ENCODE data around the gene BLNK. TPM values are rescaled to one million over a fixed set of nuclear protein-coding genes. Genes with fewer than 3 reads are reported as not detected.
A peak's percentile ranks its signal among the peaks of the same experiment; 100 is the strongest.

Gene BLNK
- total and polyA plus RNA-seq, 2 of the 13 experiments (the other 11 are each of a cell fraction or from before 2014, with no cell fraction given), result not detected

DNA sequence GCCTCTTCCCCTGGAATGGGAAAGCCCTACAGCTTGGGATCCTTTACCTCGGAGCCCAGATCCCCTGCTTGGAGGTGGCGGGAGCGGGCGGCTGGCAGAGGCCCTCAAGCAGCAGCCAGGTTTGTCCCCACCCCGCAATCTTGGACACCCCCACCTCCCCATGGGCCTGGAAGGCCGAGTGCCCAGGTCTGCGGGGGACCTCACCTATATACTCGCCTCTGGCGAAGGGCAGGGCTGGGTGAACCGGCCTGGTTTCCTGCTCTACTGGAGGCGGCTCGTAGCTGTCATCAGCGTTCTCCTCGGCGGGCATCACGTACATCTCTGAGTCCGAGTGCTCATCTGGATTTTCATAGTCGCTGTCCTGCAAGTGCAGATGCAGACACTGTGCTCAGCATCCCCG lies 44.2 kb downstream of the BLNK start:
- H4K20me1 ChIP-seq (ENCODE audit: insufficient read depth, low read length), result no peaks in the 10 kb centered on the region
- POLR2A ChIA-PET, result no interaction called here
- H3K4me2 ChIP-seq (ENCODE audit: low read depth, low read length), result no peak overlapping the region
- ATAC-seq (no peak), DNase-seq (ENCODE audit: low spot score) (no peak), FAIRE-seq (no peak)
- intact Hi-C loops (cut with micrococcal nuclease; ENCODE audit: unreplicated experiment) (no loop called here), in situ Hi-C loops (cut with HindIII; ENCODE audit: extremely low pct_ligation_motif_present, low pct_unique_long_range_greater_than_20kb) (loop anchor here (5.0 kb wide), 1 partner anchor 70 kb away; no protein-coding TSS in a partner anchor)
- H3K27ac ChIP-seq (ENCODE audit: extremely low read length, insufficient read depth, low read length), result no peak overlapping the region
- CTCF ChIA-PET (ENCODE audit: low intra/inter-chr PET ratio, low total read pairs), result no interaction called here
- no peak for TF ChIP-seq SP5 (CRISPR knock-in tag; IDR thresholded peaks at IDR 0.05; ENCODE audit: borderline replicate concordance, low read depth)
- TF ChIP-seq ZNF230 (CRISPR knock-in tag; IDR thresholded peaks at IDR 0.05), result no peak
- TF ChIP-seq NFIB (CRISPR knock-in tag; IDR thresholded peaks at IDR 0.05; ENCODE audit: borderline replicate concordance), result no peak
- TF ChIP-seq SIX1 (CRISPR knock-in tag; IDR thresholded peaks at IDR 0.05; ENCODE audit: borderline replicate concordance), result no peak
- TF ChIP-seq ZNF891 (CRISPR knock-in tag; IDR thresholded peaks at IDR 0.05), result no peak
- no peak for TF ChIP-seq ASH2L (IDR thresholded peaks at IDR 0.05; ENCODE audit: insufficient read length, low read depth, low read length)
- no peak for TF ChIP-seq KAT2B (IDR thresholded peaks at IDR 0.05; ENCODE audit: borderline replicate concordance, low read depth, low read length)
- H2AFZ ChIP-seq (ENCODE audit: low read length), result no peak overlapping the region
- peaks cover 1 to 7% of the 10 kb centered on the region in 2 experiments; a peak in 3 of 5 replicates for H3K27me3 ChIP-seq (ENCODE audit: control insufficient read depth in 1 of 2, insufficient read depth in 2 of 2, low read length in 2 of 2)
- 83% methylated on average over 5 of the region's 19 CpGs for WGBS (ENCODE audit: low lambda C conversion rate)
- no peaks in the 10 kb centered on the region for H3K79me2 ChIP-seq (ENCODE audit: insufficient read depth, low read length)
- no TSS peak for BruUV-seq (replicated peaks)
- H3K9me3 ChIP-seq (ENCODE audit: low read length), result no peaks in the 10 kb centered on the region
- no peaks in the 10 kb centered on the region for H3K36me3 ChIP-seq (replicated peaks in 1 of 2; ENCODE audit: control insufficient read depth in 1 of 2, insufficient read depth in 2 of 2, low read length in 2 of 2)
- no peak overlapping the region for H3K4me3 ChIP-seq (replicated peaks in 1 of 3; ENCODE audit: insufficient read depth in 1 of 3, low read depth in 2 of 3, low read length in 3 of 3)
- no peak overlapping the region for H3K9ac ChIP-seq (ENCODE audit: insufficient read depth, low read depth, low read length)
- H3K4me1 ChIP-seq (ENCODE audit: insufficient read depth, low read length), result peaks cover 18% of the 10 kb centered on the region

DNA sequence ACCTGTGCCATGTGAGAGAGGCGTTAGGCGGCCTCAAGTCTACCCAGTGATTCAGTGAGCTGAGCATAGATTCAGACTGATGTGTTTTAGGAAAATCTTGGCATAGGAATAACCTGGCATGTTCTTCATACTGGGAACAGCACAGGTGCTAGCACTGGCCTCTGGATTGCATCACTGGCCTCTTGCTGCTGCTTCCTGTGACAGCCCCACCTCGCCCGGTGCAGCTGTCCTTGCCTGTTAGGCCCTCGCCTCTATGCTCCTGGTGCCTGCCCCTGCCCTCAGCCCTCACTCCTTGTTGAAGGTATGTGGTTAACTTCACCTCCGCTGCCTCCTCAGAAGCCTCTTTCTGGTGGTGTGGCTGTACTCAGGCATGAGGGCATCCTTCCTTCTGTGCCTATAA lies 46.2 kb downstream of the BLNK start:
- H3K9me3 ChIP-seq (ENCODE audit: low read length), result no peaks in the 10 kb centered on the region
- POLR2A ChIA-PET, result no interaction called here
- H3K36me3 ChIP-seq (replicated peaks in 1 of 2; ENCODE audit: control insufficient read depth in 1 of 2, insufficient read depth in 2 of 2, low read length in 2 of 2), result no peaks in the 10 kb centered on the region
- no peaks in the 10 kb centered on the region for H4K20me1 ChIP-seq (ENCODE audit: insufficient read depth, low read length)
- BruUV-seq (replicated peaks), result no TSS peak
- no peak for FAIRE-seq
- WGBS (ENCODE audit: low lambda C conversion rate), result 42% methylated on average over 6 of the region's 6 CpGs
- H2AFZ ChIP-seq (ENCODE audit: low read length), result no peak overlapping the region
- H3K4me3 ChIP-seq (replicated peaks in 1 of 3; ENCODE audit: insufficient read depth in 1 of 3, low read depth in 2 of 3, low read length in 3 of 3), result no peak overlapping the region
- H3K27ac ChIP-seq (ENCODE audit: extremely low read length, insufficient read depth, low read length), result no peak overlapping the region
- DNase-seq (ENCODE audit: low spot score), result no peak
- CTCF ChIA-PET (ENCODE audit: low intra/inter-chr PET ratio, low total read pairs), result no interaction called here
- H3K79me2 ChIP-seq (ENCODE audit: insufficient read depth, low read length), result no peaks in the 10 kb centered on the region
- H3K4me2 ChIP-seq (ENCODE audit: low read depth, low read length), result no peak overlapping the region
- no peak for TF ChIP-seq U2AF1 (optimal IDR thresholded peaks at IDR 0.05; ENCODE audit: low read depth, low read length)
- no peak for TF ChIP-seq SAFB2 (CRISPR knock-in tag; IDR thresholded peaks at IDR 0.05; ENCODE audit: borderline replicate concordance, low read depth)
- peak; percentile 58 for TF ChIP-seq CEBPG (CRISPR knock-in tag; IDR thresholded peaks at IDR 0.05)
- TF ChIP-seq, protein P1, sequence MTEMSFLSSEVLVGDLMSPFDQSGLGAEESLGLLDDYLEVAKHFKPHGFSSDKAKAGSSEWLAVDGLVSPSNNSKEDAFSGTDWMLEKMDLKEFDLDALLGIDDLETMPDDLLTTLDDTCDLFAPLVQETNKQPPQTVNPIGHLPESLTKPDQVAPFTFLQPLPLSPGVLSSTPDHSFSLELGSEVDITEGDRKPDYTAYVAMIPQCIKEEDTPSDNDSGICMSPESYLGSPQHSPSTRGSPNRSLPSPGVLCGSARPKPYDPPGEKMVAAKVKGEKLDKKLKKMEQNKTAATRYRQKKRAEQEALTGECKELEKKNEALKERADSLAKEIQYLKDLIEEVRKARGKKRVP (CRISPR knock-in tag; IDR thresholded peaks at IDR 0.05), result 0 out of 4 replicates have a peak, but pooled peaks of 1 of the 2 experiments have one; percentile 22
- no peak for TF ChIP-seq PLSCR1 (CRISPR knock-in tag; IDR thresholded peaks at IDR 0.05; ENCODE audit: borderline replicate concordance)
- intact Hi-C loops (cut with micrococcal nuclease; ENCODE audit: unreplicated experiment), result no loop called here
- in situ Hi-C loops (cut with HindIII; ENCODE audit: extremely low pct_ligation_motif_present, low pct_unique_long_range_greater_than_20kb), result loop anchor here (5.0 kb wide), 1 partner anchor 72 kb away; no protein-coding TSS in a partner anchor
- H3K27me3 ChIP-seq (ENCODE audit: control insufficient read depth in 1 of 2, insufficient read depth in 2 of 2, low read length in 2 of 2), result peaks cover 1 to 10% of the 10 kb centered on the region in 2 experiments; a peak in 3 of 5 replicates
- peaks cover 18% of the 10 kb centered on the region for H3K4me1 ChIP-seq (ENCODE audit: insufficient read depth, low read length)
- ATAC-seq, result peak; percentile 21; the same call in 1 of the 3 replicates
- no peak overlapping the region for H3K9ac ChIP-seq (ENCODE audit: insufficient read depth, low read depth, low read length)
